Panc1 (cell line): ENCODE results near the gene TMEM87B. TPM values are rescaled to one million over a fixed set of nuclear protein-coding genes. Genes with fewer than 3 reads are reported as not detected.

Experiments
- ATAC-seq: fragments of 200-7000 bp; cut with Tn5 transposase; 2 replicates; pipeline ENCODE4 v1.9.1; 2020; ENCODE audit warnings: mild to moderate bottlenecking, moderate library complexity
- BruUV-seq: library from RNA; stranded (reverse); fragments of 400-500 nt; replicated peaks from 2 replicates; lab custom pipeline; 2021; lab: Mats Ljungman, UMichigan
- CTCF ChIA-PET: fragments of 300-600 bp; sonication (Branson Sonifier 250); formaldehyde crosslinking; loops from one replicate; lab custom pipeline; 2022; ENCODE audit warnings: antibody characterized with exemption; lab: Charles Lee
- POLR2A ChIA-PET: fragments of 300-600 bp; sonication (Branson Sonifier 250); formaldehyde crosslinking; loops from one replicate; lab custom pipeline; 2022; ENCODE audit warnings: antibody characterized with exemption; lab: Charles Lee
- DNase-seq: peaks from one replicate; pipeline ENCODE4 v3.0.0-alpha.2; 2010; ENCODE audit warnings: low read depth, low spot score
- H3K27ac ChIP-seq: 2 replicates; pipeline ENCODE4 v1.5.1; 2011; ENCODE audit warnings: mild to moderate bottlenecking, low read length, inconsistent platforms
- H3K27me3 ChIP-seq: fragments of 200-500 bp; sonication (Bioruptor generic); 2 replicates; pipeline ENCODE4 v1.6.0; 2014; ENCODE audit warnings: low read length, inconsistent platforms; ENCODE audit not compliant: control insufficient read depth, insufficient read depth
- H3K36me3 ChIP-seq: fragments of 200-500 bp; sonication (Bioruptor generic); 2 replicates; pipeline ENCODE4 v1.5.1; 2014; ENCODE audit warnings: inconsistent platforms, mild to moderate bottlenecking, low read length, moderate library complexity; ENCODE audit not compliant: control insufficient read depth, insufficient read depth
- H3K4me1 ChIP-seq: 2 replicates; pipeline ENCODE4 v1.5.1; 2011; ENCODE audit warnings: inconsistent platforms, mild to moderate bottlenecking, low read length, moderate library complexity; ENCODE audit not compliant: control insufficient read depth, insufficient read depth
- H3K4me3 ChIP-seq, 2 experiments: 2 replicates each; pipeline ENCODE4 v1.5.1; 2011 to 2012; ENCODE audit warnings: low read depth in 2 of 2, low read length in 2 of 2, mild to moderate bottlenecking in 2 of 2, inconsistent platforms in 1 of 2, moderate library complexity in 1 of 2
- H3K9me3 ChIP-seq: fragments of 200-500 bp; sonication (Bioruptor generic); 2 replicates; pipeline ENCODE4 v1.5.1; 2014; ENCODE audit warnings: low read depth, mild to moderate bottlenecking, inconsistent platforms, low read length, moderate library complexity; ENCODE audit not compliant: control insufficient read depth, insufficient read depth
- POLR2AphosphoS5 ChIP-seq: IDR thresholded peaks from 2 replicates; pipeline ENCODE4 v1.6.1; 2012; ENCODE audit warnings: mild to moderate bottlenecking, low read depth, low read length, moderate library complexity
- SIN3A ChIP-seq: IDR thresholded peaks from 2 replicates; pipeline ENCODE4 v1.6.1; 2012; ENCODE audit warnings: low read depth, mild to moderate bottlenecking, low read length, moderate library complexity, borderline replicate concordance; ENCODE audit not compliant: insufficient read depth
- TCF7L2 ChIP-seq: IDR thresholded peaks from 2 replicates; pipeline ENCODE4 v1.6.1; 2011; ENCODE audit warnings: mild to moderate bottlenecking, low read depth, low read length, inconsistent platforms
- in situ Hi-C: cut with HindIII; loops from 2 replicates; pipeline ENCODE4 v1.10.0; 2016; ENCODE audit warnings: low sequenced_read_pairs, low pct_unique_long_range_greater_than_20kb
- intact Hi-C: fragments of 100-400 bp; cut with micrococcal nuclease; formaldehyde crosslinking; loops from one replicate; pipeline ENCODE4 v1.10.0; 2022; ENCODE audit not compliant: unreplicated experiment
- total RNA-seq: library from RNA; stranded (reverse); gene quantifications from one replicate; pipeline ENCODE4 v1.2.1, GENCODE V29; 2021; ENCODE audit not compliant: unreplicated experiment
- TF ChIP-seq, protein P1 (sequence below), 2 experiments: IDR thresholded peaks; 2 replicates each; pipeline ENCODE4 v1.6.1; 2011 to 2012; ENCODE audit warnings: low read depth in 2 of 2, control low read depth in 1 of 2, low read length in 1 of 2, mild to moderate bottlenecking in 1 of 2, moderate library complexity in 1 of 2; ENCODE audit not compliant: insufficient read depth in 1 of 2
- TF ChIP-seq, protein P2 (sequence below): fragments of 450-650 bp; IDR thresholded peaks from 2 replicates; pipeline ENCODE4 v1.5.1; 2017; ENCODE audit warnings: mild to moderate bottlenecking

The TMEM87B gene
- total RNA-seq, 1 experiment from 2014 or later, result 22.8 TPM

DNA sequence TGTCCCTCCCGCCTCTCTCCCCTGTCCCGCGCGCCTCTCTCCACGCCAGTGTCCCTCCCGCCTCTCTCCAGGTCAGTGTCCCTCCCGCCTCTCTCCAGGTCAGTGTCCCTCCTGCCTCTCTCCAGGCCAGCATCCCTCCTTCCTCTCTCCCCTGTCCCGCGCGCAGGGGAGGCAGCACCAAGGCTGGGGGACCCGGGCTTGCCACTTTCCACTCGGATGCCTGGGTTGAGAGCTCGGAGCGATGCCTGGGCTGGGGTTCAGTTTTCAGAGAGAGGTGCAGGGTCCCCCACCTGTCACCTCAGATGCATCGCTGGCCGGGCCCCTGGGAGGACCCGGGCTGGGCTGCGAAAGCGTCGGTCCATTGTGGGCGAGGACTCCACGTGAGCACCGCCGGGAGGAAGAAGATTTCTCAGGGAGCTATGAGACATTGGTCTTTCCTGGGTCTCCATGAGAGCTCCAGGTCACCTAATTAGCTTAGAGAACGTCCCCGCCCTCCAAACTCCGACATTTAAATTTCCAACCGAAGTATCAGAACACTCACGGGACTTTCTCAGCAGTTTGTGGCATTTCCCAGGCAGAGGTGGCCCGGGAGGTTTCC lies 85.2 kb downstream of the TMEM87B start:
- H3K9me3 ChIP-seq, result no peaks in the 10 kb centered on the region
- no peaks in the 10 kb centered on the region for H3K27me3 ChIP-seq
- intact Hi-C loops, result no loop called here
- in situ Hi-C loops, result no loop called here
- H3K4me1 ChIP-seq, result peaks cover 3% of the 10 kb centered on the region; the same call in 1 of the 2 replicates
- no peak for ATAC-seq
- H3K4me3 ChIP-seq, result peak overlapping the region; percentile 20 to 24
- no peak for TF ChIP-seq SIN3A
- no peak for TF ChIP-seq POLR2AphosphoS5
- TF ChIP-seq, protein P1, sequence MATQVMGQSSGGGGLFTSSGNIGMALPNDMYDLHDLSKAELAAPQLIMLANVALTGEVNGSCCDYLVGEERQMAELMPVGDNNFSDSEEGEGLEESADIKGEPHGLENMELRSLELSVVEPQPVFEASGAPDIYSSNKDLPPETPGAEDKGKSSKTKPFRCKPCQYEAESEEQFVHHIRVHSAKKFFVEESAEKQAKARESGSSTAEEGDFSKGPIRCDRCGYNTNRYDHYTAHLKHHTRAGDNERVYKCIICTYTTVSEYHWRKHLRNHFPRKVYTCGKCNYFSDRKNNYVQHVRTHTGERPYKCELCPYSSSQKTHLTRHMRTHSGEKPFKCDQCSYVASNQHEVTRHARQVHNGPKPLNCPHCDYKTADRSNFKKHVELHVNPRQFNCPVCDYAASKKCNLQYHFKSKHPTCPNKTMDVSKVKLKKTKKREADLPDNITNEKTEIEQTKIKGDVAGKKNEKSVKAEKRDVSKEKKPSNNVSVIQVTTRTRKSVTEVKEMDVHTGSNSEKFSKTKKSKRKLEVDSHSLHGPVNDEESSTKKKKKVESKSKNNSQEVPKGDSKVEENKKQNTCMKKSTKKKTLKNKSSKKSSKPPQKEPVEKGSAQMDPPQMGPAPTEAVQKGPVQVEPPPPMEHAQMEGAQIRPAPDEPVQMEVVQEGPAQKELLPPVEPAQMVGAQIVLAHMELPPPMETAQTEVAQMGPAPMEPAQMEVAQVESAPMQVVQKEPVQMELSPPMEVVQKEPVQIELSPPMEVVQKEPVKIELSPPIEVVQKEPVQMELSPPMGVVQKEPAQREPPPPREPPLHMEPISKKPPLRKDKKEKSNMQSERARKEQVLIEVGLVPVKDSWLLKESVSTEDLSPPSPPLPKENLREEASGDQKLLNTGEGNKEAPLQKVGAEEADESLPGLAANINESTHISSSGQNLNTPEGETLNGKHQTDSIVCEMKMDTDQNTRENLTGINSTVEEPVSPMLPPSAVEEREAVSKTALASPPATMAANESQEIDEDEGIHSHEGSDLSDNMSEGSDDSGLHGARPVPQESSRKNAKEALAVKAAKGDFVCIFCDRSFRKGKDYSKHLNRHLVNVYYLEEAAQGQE (IDR thresholded peaks at IDR 0.05; ENCODE audit: insufficient read depth in 1 of 2, low read depth in 2 of 2, low read length in 1 of 2), result no peak
- no peak for TF ChIP-seq TCF7L2
- TF ChIP-seq, protein P2, sequence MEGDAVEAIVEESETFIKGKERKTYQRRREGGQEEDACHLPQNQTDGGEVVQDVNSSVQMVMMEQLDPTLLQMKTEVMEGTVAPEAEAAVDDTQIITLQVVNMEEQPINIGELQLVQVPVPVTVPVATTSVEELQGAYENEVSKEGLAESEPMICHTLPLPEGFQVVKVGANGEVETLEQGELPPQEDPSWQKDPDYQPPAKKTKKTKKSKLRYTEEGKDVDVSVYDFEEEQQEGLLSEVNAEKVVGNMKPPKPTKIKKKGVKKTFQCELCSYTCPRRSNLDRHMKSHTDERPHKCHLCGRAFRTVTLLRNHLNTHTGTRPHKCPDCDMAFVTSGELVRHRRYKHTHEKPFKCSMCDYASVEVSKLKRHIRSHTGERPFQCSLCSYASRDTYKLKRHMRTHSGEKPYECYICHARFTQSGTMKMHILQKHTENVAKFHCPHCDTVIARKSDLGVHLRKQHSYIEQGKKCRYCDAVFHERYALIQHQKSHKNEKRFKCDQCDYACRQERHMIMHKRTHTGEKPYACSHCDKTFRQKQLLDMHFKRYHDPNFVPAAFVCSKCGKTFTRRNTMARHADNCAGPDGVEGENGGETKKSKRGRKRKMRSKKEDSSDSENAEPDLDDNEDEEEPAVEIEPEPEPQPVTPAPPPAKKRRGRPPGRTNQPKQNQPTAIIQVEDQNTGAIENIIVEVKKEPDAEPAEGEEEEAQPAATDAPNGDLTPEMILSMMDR, result no peak
- CTCF ChIA-PET, result no interaction called here
- H3K27ac ChIP-seq, result no peak overlapping the region
- no peaks in the 10 kb centered on the region for H3K36me3 ChIP-seq
- no TSS peak for BruUV-seq
- DNase-seq, result no peak
- POLR2A ChIA-PET, result no interaction called here

DNA sequence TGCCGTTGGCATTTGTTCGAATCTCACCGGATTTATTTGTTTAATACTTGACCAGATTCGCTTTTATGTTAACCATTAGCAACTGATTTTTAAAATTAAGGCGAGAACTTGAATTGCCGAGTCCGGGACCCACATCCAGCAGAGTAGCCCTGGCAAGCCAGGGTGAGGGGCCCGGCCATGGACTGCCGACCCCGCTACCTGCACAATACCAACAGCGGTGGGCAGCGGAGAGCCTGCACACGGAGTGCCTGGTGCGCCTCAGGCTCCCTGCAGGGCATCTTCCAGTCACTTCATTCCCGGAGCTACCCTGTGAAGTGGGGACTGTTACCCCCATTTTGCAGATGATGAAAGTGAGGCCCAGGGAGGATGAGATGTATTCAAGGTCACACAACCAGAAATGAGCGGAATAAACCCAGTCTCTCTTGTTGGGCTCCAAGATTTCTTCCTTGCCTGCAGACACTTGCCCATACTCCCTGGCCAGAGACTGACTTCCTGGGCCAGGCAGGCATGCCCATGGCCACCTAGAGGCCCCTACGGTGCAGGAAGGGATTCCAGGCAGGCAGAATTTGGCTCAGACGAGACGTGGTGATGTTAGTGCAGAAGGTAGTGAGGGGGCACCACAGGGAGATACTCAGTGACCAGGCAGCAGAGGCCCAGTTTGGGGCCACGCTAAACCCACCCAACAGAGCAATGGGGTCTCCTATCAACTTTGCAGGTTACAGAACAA lies 86.0 kb downstream of the TMEM87B start:
- no peak for DNase-seq

More for the DNA sequence above, 86.0 kb downstream of the TMEM87B start:
- ChIA-PET POLR2A (no interaction called here), CTCF (no interaction called here)
- Histone ChIP-seq H3K27ac (no peak overlapping the region), H3K9me3 (no peaks in the 10 kb centered on the region), H3K36me3 (no peaks in the 10 kb centered on the region), H3K4me1 (peaks cover 3% of the 10 kb centered on the region; the same call in 1 of the 2 replicates), H3K4me3 (no peak overlapping the region), H3K27me3 (no peaks in the 10 kb centered on the region)
- TF ChIP-seq, protein P2, result no peak
- no peak for TF ChIP-seq POLR2AphosphoS5
- TF ChIP-seq SIN3A, result no peak
- TF ChIP-seq, protein P1 (IDR thresholded peaks at IDR 0.05; ENCODE audit: insufficient read depth in 1 of 2, low read depth in 2 of 2, low read length in 1 of 2), result no peak
- TF ChIP-seq TCF7L2, result no peak
- intact Hi-C loops, result no loop called here
- BruUV-seq, result no TSS peak
- ATAC-seq, result peak; percentile 31; the same call in 1 of the 2 replicates
- in situ Hi-C loops, result no loop called here
